GM23338 (cell line): ENCODE data around the gene C14orf119.

ENCODE experiments used
- CREB1 ChIP-seq: fragments of 250-450 bp; sonication (Bioruptor Pico); IDR thresholded peaks from 2 replicates; pipeline ENCODE4 v1.5.0; 2020; ENCODE audit warnings: low read depth, mild to moderate bottlenecking, moderate library complexity
- CTCF ChIP-seq, 2 experiments: fragments of 200-600 bp in 1 of 2; sonication (generic) in 1 of 2; conservative IDR thresholded peaks; 2 replicates each; pipeline versions ENCODE4 v1.5.1 to v1.6.1; 2016 to 2017; ENCODE audit warnings: antibody characterized with exemption in 2 of 2, low read depth in 2 of 2, mild to moderate bottlenecking in 2 of 2, moderate library complexity in 1 of 2
- EZH2 ChIP-seq: fragments of 200-600 bp; sonication (generic); IDR thresholded peaks from one replicate; pipeline ENCODE4 v1.8.0; 2017; ENCODE audit warnings: antibody characterized with exemption, mild to moderate bottlenecking, low read depth; ENCODE audit not compliant: unreplicated experiment
- EZH2phosphoT487 ChIP-seq: fragments of 200-600 bp; sonication (generic); IDR thresholded peaks from one replicate; pipeline ENCODE4 v1.8.1; 2018; ENCODE audit warnings: antibody characterized with exemption; ENCODE audit not compliant: unreplicated experiment
- JUNB ChIP-seq: IDR thresholded peaks from one replicate; pipeline ENCODE4 v1.6.1; 2016; ENCODE audit warnings: antibody characterized with exemption; ENCODE audit not compliant: unreplicated experiment
- POLR2AphosphoS5 ChIP-seq: IDR thresholded peaks from 2 replicates; pipeline ENCODE4 v1.6.1; 2016; ENCODE audit warnings: antibody characterized with exemption, low read depth
- REST ChIP-seq: IDR thresholded peaks from one replicate; pipeline ENCODE4 v1.6.1; 2018; ENCODE audit warnings: antibody characterized with exemption; ENCODE audit not compliant: unreplicated experiment
- ZNF114 ChIP-seq: fragments of 250-450 bp; sonication (Bioruptor Pico); IDR thresholded peaks from 2 replicates; pipeline ENCODE4 v1.5.0; 2020; ENCODE audit warnings: mild to moderate bottlenecking, moderate library complexity

- TF ChIP-seq CTCF (conservative IDR thresholded peaks at IDR 0.05; ENCODE audit: low read depth in 2 of 2) (no peak), EZH2 (no peak), JUNB (no peak), POLR2AphosphoS5 (no peak), CREB1 (no peak), REST (no peak), EZH2phosphoT487 (no peak), ZNF114 (CRISPR knock-in tag) (no peak)
Observed at GRCh38 chr14:23069413-23069806, 25.9 kb upstream of the C14orf119 start.
